GM18498 (cell line): ENCODE data around the gene GUCY2C.
A peak's percentile ranks its signal among the peaks of the same experiment; 100 is the strongest.
"Not testable (repeated sequence)": the region's sequence is repeated elsewhere in the genome, so short reads cannot be mapped to it uniquely, and the experiment has no call there.

Source experiments
- ATAC-seq: cut with Tn5 transposase; IDR thresholded peaks from one replicate; pipeline ENCODE4 v1.9.1; 2021; ENCODE audit warnings: mild to moderate bottlenecking, moderate library complexity; ENCODE audit not compliant: unreplicated experiment

GUCY2C gene

DNA sequence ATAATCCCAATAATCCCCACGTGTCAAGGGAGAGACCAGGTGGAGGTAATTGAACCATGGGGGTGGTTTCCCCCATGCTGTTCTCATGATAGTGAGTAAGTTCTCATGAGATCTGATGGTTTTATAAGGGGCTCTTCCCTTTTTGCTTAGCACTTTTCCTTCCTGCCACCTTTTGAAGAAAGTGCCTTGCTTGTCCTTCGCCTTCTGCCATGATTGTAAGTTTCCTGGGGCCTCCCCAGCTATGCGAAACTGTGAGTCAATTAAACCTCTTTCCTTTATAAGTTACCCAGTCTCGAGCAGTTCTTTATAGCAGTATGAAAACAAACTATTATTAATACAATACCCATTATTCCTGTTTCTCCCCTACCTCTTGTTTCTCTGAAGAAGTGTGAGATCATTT lies 14.2 kb downstream of the GUCY2C start:
- not testable (repeated sequence) for ATAC-seq

DNA sequence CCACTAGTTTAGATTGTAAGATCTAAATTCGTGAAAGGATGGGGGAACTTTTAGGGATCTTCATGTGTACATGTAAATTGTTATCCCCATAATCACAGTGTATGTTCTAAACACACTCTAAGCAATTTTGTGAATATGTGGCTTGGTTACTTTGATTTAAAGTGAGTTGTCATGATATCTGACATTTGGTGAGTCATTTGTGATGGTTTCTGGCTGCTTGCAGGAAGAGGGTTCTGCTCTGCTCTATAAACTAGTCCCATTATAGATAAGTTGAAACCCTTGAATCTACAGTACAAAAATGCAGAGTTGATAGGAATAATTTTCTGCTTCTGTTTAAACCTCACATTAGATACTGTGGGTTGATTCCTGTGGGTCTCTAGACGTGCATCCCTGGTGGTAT lies 14.8 kb downstream of the GUCY2C start:
- no peak for ATAC-seq

DNA sequence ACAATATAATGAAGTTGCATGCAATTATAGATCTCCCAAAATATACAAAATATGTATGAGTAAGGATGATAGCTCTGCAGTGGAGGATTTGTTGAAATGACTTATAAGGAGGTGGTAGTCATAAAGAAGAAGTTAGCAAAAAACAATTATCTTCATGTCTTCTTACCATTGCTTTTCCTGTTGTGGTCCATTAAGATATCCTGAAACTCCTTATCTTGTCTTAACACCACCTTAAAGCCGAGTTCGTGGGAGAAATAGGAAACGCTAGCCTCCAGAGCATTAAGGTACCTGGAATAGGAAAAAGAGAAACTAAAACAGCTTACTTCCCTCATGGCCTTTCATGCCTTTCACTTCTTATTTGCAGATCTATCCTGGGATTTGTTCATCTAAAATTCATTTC lies 15.2 kb downstream of the GUCY2C start:
- no peak for ATAC-seq

DNA sequence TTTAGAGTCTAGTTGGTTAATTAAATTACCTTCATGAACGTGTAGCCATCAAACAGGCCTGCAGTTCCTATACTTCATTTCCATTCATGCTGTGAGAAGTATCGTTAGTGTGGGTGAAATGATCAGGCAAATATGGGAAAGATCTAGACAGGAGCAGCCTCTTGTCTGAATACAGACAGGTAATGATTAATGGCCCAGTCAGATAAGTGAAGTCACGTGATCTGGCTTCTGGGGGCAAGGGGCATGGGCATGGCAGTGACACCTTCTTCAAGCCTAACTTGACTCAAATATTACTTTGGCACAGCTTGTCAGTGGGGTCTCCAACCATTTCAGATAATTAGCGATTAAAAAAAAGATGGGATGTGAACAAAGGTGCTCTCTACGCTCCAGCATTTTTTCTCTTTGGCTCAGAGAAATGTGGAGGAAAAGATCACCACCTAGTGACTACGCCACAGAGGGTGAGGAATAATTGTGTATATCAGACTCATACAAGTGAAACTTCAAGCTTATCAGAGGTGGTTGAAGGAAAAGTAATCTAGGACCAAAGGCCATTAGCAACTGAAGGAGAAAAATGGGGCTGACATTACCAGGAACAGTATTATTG lies 17.8 kb downstream of the GUCY2C start:
- ATAC-seq: no peak

DNA sequence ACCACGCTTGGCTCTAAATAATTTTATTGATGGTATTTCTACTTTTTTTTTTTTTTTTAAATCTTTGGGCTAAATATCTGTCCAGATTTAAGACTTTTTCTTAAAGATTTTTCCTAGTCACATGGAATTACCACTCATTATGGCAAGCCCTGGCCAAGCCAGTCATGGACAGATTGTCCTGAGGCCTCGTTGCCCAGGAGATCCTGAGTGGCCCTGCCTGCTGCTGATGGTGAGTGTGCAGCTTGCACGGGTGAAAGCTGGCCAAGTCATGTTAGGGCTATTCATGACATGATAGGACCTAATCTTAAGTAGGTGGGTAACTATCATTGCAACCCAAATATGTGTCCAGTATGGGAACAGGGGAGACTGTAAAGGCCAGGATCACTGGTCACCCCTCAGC lies 27.8 kb downstream of the GUCY2C start:
- no peak for ATAC-seq

DNA sequence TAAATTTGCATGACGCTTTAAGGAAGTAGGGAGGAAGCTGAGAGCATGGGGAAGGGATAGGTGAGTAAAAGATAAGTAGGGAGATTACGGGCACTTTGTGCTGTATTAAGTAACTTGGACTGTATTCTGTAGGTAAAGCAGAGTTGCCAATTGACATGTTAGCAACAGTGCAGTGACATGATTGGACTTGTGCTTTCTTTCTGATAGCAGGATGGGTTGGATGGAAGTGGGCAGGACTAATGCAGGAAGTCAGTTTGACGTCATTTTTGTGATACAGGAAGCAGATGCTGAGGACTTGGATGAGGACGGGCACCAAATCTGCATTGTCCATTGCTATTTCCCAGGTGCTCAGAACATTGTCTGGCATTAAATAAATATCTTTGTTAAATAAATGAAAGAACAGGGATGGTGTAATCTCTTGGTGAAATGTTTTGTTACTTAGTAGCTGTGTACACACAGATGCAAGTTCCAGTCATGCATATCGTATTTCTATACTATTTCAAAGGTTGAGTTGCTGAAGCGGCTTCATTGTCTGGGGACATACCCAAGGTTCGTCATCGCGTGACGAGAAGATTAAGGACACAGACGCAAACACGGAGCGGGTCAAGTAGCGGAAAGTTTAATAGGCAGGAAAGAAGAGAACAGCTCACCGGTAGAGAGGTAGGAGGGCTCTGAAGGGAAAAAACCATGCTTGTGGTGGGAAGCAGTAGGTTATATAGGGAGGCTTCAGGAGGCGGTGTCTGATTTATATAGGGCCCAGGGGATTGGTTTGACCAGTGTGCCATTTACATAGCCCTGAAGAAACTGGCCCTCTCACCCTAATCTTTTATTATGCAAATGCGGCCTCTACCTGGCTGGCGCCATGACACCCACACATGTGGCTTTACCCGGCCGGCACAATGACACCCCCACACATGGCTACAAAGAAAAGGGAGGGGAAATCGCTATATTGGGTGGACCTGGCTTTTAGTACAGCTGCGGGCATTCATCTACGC lies 30.7 kb downstream of the GUCY2C start:
- no peak for ATAC-seq

DNA sequence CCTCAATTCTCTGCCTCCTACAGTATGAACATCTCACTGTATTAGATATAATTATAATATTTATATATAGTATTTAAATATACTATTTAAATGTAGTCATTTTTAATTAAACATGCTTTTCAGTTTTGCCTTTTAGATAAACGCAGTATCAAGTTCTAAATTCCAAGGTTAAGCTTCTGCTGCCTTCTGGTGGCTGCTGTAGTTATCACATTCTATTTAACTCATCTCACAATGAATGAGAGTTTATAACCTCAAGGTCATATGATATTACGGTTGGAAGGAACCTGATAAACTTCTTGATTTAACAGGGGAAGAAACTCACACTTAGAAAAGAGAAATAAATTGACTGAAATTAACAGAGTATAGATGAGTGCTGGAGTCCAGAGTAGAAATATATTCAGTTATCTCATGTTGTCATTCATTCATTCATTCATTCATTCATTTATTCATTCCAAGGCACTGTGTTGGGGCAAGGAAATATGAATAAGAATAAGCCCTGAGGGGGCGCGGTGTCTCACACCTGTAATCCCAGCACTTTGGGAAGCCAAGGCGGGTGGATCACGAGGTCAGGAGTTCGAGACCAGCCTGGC lies 31.9 kb downstream of the GUCY2C start:
- peak; percentile 66 for ATAC-seq

DNA sequence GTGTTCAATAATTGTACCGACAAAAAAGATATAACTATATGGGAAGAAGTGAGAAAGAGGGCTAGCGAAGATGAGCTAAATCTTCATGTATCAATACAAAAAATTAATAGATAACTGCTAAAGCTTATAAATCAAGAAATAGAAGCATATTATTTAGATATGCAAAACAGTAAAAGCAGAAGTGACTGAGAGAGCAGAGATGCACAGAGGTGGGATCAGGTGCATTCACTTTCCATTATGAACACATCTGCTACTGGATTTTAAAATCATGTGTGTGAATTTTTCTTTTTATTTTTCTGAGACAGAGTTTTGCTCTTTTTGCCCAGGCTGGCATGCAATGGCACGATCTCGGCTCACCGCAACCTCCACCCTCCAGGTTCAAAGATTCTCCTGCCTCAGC lies 33.4 kb downstream of the GUCY2C start:
- no peak for ATAC-seq

DNA sequence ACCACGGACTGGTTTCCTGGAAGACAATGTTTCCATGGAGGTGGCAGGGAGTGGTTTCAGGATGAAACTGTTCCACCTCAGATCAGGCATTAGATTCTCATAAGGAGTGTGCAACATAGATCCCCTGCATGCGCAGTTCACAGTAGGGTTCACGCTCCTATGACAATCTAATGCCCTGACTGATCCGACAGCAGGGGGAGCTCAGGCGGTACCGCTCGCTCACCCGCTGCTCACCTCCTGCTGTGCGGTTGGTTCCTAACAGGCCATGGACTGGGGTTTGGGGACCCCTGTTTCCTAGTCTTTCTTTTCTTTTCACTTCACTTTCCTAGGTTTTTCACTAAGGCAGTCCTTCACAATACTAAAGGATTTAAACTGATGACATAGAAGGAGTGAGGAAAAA lies 39.6 kb downstream of the GUCY2C start:
- ATAC-seq: no peak

DNA sequence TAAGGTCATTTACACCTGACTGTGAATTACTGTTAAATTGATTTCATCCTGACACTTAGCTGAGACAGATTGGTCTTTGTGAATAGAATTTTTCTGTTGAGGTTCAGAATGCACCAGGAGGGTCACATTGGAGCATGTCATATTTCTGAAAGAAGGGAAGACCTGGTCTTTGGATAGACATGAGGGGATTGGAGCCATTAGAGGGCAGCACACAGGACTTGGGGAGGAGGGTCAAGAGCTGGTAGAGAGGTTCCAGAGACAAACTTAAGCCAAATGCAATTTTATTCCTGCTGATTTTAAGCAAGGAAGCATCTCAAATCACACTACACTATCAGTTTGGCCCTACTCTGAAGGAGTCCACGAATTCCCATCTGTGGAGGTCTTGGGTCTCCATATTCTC lies 41.1 kb downstream of the GUCY2C start:
- ATAC-seq: no peak

DNA sequence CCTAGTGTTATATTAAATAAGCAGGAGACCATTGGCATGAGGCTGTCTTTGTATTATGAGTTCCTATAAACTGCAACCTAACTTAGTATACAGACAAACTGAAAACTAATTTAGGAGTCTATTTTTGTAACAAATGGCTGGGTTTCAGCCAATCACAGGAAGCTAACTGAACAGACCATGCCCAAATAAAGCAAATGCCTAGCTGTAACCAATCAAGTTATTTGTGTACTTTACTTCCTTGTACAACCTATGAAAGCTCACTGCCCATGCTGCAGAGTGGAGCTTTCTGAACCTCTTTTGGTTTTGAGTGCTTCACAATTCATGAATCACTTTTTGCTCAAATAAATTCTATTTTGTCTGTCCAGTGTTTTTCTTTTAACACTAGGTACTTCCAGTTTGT lies 41.6 kb downstream of the GUCY2C start:
- no peak for ATAC-seq

DNA sequence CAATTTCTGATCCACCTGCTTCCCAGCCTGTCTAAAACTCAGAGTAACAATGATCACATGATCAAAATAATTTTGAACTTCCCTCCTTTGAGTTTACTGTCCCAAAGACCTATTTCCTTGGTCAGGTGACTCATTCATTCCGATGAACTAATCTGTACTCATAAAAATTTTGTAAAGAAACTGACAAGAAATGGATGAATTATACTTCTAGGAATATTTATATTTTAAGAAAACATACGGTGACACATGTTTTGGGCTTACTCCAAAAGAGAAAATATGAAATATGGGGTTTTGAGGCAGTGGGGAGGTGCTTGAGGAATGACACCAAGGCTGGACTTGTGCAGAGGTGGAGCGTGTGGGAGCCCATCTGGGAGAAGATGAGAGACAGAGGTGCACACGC lies 42.0 kb downstream of the GUCY2C start:
- ATAC-seq: no peak

DNA sequence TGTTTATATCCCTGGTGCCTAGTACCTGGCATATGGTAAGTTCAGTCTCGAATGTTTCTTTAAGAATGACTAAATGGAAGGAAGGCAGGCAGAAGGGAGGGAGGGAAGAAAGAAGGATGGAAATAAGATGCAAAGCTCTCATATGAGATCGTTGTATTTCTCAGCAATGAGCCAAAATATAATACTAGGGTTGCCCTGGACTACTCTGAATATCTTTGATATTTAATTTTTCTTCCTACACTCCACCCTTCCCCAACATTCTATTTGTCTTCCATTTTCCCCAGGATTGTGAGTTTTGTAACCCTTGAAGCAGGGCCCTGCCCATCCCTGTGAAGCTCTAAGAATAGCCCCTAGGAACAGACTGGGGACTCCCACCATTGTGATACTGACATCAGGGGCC lies 43.9 kb downstream of the GUCY2C start:
- ATAC-seq: no peak

DNA sequence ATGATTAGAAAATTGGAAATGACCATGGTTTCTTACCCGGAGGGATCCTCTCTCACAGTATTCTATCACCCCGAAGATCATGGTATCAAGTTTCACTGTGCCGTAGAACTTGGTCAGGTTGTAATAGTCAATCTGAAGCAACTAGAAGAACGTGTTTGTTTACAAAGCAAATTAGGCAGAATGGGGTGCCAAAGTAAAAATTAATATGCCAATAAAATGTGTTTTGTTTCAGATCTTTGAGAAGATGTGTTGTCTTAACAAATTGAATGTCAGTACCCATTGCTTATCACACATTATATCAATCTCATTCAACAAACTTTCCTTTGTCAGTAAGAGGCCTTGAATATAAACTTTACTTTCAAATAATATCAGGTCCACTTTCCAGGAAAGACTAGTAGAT lies 45.0 kb downstream of the GUCY2C start:
- ATAC-seq: no peak

DNA sequence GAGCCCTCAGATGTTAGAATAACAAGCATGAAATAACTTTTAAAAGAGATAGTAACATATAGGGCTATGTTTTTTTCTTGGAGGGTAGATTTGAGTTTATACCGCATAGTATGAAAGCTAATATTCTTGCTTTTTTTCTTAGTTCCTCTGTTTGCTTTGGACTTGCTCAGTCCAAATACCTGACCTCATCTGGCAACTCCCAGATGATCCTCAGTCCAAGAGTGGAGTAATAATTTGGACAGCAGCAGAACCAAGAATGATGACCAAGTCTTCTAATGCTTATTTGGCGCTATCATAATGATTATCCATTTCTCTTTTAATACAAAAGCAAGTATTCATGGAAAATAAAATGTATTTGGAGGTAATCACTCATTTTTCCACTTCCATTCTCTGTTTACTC lies 45.6 kb downstream of the GUCY2C start:
- no peak for ATAC-seq

DNA sequence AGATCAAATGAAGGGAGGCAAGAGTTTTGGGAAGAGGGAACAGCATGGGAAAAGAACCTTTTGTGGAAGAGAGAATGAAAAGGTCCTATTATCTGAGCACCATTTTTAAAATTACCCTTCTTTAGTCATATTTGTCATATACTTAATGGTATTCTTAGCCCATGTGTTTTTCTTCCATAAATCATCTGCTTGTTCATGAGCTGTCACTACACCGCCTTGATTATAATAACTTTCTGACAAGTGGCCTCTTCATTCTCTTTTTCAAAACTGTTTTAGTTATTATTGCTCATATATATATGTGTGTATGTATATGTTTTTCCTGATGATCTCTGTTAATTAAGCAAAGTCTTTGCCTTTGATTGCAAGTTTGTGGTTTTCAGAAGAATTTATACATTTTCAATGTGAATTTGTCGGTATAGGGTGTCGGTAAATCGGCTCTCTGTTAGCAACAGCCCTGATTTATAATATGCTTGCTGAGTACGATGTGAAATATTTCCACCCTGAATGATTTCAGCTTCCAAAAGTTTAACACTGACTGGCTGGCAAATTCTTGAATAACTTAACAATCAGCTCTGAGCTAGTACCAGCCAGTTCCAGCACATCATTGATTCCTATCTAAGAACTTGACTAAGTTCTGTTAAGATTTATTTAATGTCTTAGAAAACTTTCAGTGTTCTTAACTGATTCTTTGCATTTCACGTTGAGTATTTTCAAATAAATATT lies 49.2 kb downstream of the GUCY2C start:
- no peak for ATAC-seq

DNA sequence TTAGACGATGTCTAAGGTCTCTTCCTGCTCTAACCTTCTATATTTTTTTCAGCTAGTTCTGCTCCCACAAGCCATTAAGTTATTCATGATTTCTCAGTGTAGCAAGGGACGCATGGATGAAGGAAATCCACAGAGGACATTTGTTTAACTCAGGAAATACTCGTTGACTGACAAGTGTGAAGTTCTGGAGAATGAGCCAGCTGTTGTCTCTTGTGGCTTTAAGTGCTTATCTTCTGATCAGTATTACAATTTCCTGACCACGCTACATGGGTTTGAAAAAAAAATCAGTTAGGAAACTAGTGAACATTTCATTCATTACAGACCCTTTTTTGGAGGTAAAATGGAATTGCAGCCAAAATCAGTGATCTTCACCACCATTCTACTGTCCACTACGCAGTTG lies 53.1 kb downstream of the GUCY2C start:
- no peak for ATAC-seq

DNA sequence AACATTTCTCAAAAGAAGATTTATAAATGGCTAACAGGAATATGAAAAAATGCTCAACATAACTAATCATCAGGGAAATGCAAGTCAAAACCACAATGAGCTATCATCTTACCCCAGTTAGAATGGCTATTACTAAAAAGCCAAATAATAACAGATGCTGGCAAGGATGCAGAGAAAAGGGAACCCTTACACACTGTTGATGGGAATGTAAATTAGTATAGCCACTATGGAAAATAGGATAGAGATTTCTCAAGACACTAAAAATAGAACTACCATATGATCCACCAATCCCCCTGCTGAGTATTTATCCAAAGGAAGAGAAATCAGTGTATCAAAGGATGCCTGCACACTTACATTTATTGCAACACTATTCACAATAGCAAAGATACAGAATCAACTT lies 58.3 kb downstream of the GUCY2C start:
- no peak for ATAC-seq

DNA sequence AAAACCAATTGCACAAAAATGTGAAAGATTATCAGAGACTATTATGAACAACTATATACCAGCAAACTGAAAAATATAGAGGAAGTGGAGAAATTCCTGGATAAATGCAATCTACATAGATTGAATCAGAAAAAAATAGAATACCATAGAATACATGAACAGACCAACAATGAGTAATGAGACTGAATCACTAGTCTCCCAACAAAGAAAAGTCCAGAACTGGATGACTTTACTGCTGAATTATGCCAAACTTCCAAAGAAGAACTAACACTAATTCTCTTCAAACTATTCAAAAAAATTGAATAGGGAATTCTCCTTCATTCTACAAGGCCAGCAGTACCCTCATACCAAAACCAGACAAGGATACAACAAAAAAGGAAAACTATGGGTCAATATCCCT lies 60.6 kb downstream of the GUCY2C start:
- ATAC-seq: no peak

DNA sequence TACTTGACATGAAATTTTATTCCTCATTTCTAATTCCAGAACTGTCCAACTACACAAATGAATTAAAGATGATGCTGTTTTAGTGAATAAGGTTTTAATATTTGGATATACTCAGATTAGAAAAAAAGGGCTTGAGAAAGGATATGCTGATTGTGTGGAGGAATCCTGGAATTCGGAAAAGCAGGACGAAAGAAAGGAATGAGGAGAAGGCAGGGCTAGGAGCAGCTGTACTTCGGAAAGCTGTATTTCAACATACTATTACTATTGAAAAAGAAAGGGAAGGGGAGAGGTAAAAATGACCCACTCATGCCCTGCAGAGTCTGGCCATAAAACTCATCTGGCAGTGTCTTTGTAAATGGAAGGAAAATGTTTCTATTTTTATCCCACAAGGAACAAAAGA lies 65.6 kb downstream of the GUCY2C start:
- ATAC-seq: no peak
